ENCODE results near the gene RAB27A. TPM values are rescaled to one million over a fixed set of nuclear protein-coding genes. Genes with fewer than 3 reads are reported as not detected.
A peak's percentile ranks its signal among the peaks of the same experiment; 100 is the strongest.
"Not testable (repeated sequence)": the region's sequence is repeated elsewhere in the genome, so short reads cannot be mapped to it uniquely, and the experiment has no call there.

The RAB27A gene
- total and polyA plus RNA-seq, 9 donors, result 5.1 to 11.8 (median 7.1) TPM

DNA sequence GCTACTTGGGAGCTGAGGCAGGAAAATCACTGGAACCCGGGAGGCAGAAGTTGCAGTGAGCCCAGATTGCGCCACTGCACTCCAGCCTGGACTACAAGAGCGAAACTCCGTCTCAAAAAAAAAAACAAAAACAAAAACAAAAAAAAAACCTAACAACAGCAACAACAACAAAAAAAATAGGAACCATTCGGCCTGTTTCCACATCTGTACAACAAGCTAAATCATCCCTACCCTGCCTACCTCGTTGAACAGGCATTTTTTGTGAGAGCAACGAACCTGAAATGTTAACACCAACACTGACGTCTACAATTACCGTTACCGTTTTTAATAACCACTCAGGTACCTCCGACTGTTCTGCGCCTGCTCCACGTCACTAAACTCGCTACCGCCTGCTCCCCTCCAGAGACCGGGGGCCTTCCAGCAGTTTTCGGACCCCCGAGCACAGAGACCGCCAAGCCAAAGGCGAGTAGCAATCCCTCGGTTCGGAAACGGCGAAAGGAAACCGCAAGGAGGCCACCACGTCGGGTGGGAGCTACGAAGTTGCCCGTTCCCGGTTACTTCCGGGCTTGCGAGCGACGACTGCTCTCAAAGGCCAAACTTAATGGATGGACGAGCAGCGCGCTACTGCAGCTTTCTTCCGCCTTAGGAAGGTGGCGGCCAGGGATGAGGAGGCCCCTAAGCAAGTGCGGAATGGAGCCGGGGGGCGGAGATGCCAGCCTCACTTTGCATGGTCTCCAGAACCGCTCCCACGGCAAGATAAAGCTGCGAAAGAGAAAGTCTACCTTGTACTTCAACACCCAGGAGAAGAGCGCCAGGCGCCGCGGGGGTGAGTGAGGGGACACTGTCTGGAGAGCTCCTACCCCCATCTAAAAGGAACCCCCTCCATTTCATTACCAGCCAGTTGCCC is 29.2 kb upstream of the RAB27A start, which contains the start of the genes PIGB and PIGBOS1:
Gene PIGB (plus strand): TSS at position 635 of the 907 bp plus-strand sequence. CDS start 29 bp downstream, at position 664.
Gene PIGBOS1 (minus strand): TSS at position 536 of the 907 bp plus-strand sequence. CDS start 1,331 bp downstream, outside the sequence.
- H3K9me3 ChIP-seq (replicated peaks; ENCODE audit: control insufficient read depth, low read depth, low read length), result no peaks in the 10 kb centered on the region
- 3% methylated on average over 38 of the region's 49 CpGs for WGBS (ENCODE audit: insufficient coverage)
- H3K4me1 ChIP-seq (ENCODE audit: control insufficient read depth, insufficient read depth, low read length), result peaks cover 8% of the 10 kb centered on the region
- peak within 1 kb of the TSS; percentile 71 for H3K4me3 ChIP-seq (ENCODE audit: low read length)
- DNase-seq, result peak; percentile 96
- no peaks in the 10 kb centered on the region for H3K36me3 ChIP-seq (ENCODE audit: control insufficient read depth, insufficient read depth, low read length)
- H3K27me3 ChIP-seq (ENCODE audit: control insufficient read depth, insufficient read depth, low read length), result no peaks in the 10 kb centered on the region
- H3K27ac ChIP-seq (ENCODE audit: low read length), result peak within 1 kb of the TSS; percentile 89

GRCh38 chr15:55302801-55303200 is 13.2 kb upstream of the RAB27A start:
- H3K36me3 ChIP-seq (ENCODE audit: control insufficient read depth, insufficient read depth, low read length), result peaks cover 13% of the 10 kb centered on the region
- H3K9me3 ChIP-seq (replicated peaks; ENCODE audit: control insufficient read depth, low read depth, low read length); DNase-seq; H3K27ac ChIP-seq (ENCODE audit: low read length); H3K4me3 ChIP-seq (ENCODE audit: low read length); H3K4me1 ChIP-seq (ENCODE audit: control insufficient read depth, insufficient read depth, low read length); H3K27me3 ChIP-seq (ENCODE audit: control insufficient read depth, insufficient read depth, low read length): not testable (repeated sequence)
- no CpG with 5 or more reads among the region's 32 CpGs for WGBS (ENCODE audit: insufficient coverage)

- H3K27ac ChIP-seq (ENCODE audit: low read length), result no peak overlapping the region
- H3K4me1 ChIP-seq (ENCODE audit: control insufficient read depth, insufficient read depth, low read length), result no peaks in the 10 kb centered on the region
- H3K36me3 ChIP-seq (ENCODE audit: control insufficient read depth, insufficient read depth, low read length), result no peaks in the 10 kb centered on the region
- H3K4me3 ChIP-seq (ENCODE audit: low read length), result no peak overlapping the region
- DNase-seq, result no peak
- H3K9me3 ChIP-seq (replicated peaks; ENCODE audit: control insufficient read depth, low read depth, low read length), result no peaks in the 10 kb centered on the region
- H3K27me3 ChIP-seq (ENCODE audit: control insufficient read depth, insufficient read depth, low read length), result no peaks in the 10 kb centered on the region
Observed at GRCh38 chr15:55297315-55297714, 7.7 kb upstream of the RAB27A start.

GRCh38 chr15:55290528-55291057 is 980 bp upstream of the RAB27A start:
- peak; percentile 86 for DNase-seq
- no peaks in the 10 kb centered on the region for H3K9me3 ChIP-seq (replicated peaks; ENCODE audit: control insufficient read depth, low read depth, low read length)
- no peaks in the 10 kb centered on the region for H3K27me3 ChIP-seq (ENCODE audit: control insufficient read depth, insufficient read depth, low read length)
- H3K36me3 ChIP-seq (ENCODE audit: control insufficient read depth, insufficient read depth, low read length), result no peaks in the 10 kb centered on the region
- H3K4me1 ChIP-seq (ENCODE audit: control insufficient read depth, insufficient read depth, low read length), result peaks cover 10% of the 10 kb centered on the region
- peak overlapping the region; percentile 82 for H3K4me3 ChIP-seq (ENCODE audit: low read length)
- WGBS (ENCODE audit: insufficient coverage), result 19% methylated on average over 17 of the region's 17 CpGs
- H3K27ac ChIP-seq (ENCODE audit: low read length), result peak overlapping the region; percentile 88

- Histone ChIP-seq H3K27ac (ENCODE audit: low read length) (peak overlapping the region; percentile 78), H3K4me3 (ENCODE audit: low read length) (peak overlapping the region; percentile 82), H3K27me3 (ENCODE audit: control insufficient read depth, insufficient read depth, low read length) (no peaks in the 10 kb centered on the region), H3K4me1 (ENCODE audit: control insufficient read depth, insufficient read depth, low read length) (peaks cover 10% of the 10 kb centered on the region), H3K36me3 (ENCODE audit: control insufficient read depth, insufficient read depth, low read length) (no peaks in the 10 kb centered on the region), H3K9me3 (replicated peaks; ENCODE audit: control insufficient read depth, low read depth, low read length) (no peaks in the 10 kb centered on the region)
- WGBS (ENCODE audit: insufficient coverage), result 2% methylated on average over 33 of the region's 37 CpGs
- peak; percentile 40 for DNase-seq
Observed at GRCh38 chr15:55289011-55289745, 435 bp downstream of the RAB27A start.

- Histone ChIP-seq H3K4me3 (ENCODE audit: low read length) (no peak overlapping the region), H3K4me1 (ENCODE audit: control insufficient read depth, insufficient read depth, low read length) (peaks cover 10% of the 10 kb centered on the region), H3K27ac (ENCODE audit: low read length) (no peak overlapping the region), H3K27me3 (ENCODE audit: control insufficient read depth, insufficient read depth, low read length) (no peaks in the 10 kb centered on the region), H3K36me3 (ENCODE audit: control insufficient read depth, insufficient read depth, low read length) (no peaks in the 10 kb centered on the region), H3K9me3 (replicated peaks; ENCODE audit: control insufficient read depth, low read depth, low read length) (no peaks in the 10 kb centered on the region)
- no peak for DNase-seq
- WGBS (ENCODE audit: insufficient coverage), result 95% methylated on average over 3 of the region's 8 CpGs
Observed at GRCh38 chr15:55288006-55288717, 1.5 kb downstream of the RAB27A start.

- DNase-seq; H3K4me3 ChIP-seq (ENCODE audit: low read length); H3K27ac ChIP-seq (ENCODE audit: low read length); H3K27me3 ChIP-seq (ENCODE audit: control insufficient read depth, insufficient read depth, low read length); H3K9me3 ChIP-seq (replicated peaks; ENCODE audit: control insufficient read depth, low read depth, low read length); H3K36me3 ChIP-seq (ENCODE audit: control insufficient read depth, insufficient read depth, low read length): not testable (repeated sequence)
- peaks cover 10% of the 10 kb centered on the region for H3K4me1 ChIP-seq (ENCODE audit: control insufficient read depth, insufficient read depth, low read length)
- WGBS (ENCODE audit: insufficient coverage), result 95% methylated on average over 7 of the region's 10 CpGs
Observed at GRCh38 chr15:55286442-55287189, 3.0 kb downstream of the RAB27A start.

- 57% methylated on average over 1 of the region's 1 CpG for WGBS (ENCODE audit: insufficient coverage)
- no peaks in the 10 kb centered on the region for H3K9me3 ChIP-seq (replicated peaks; ENCODE audit: control insufficient read depth, low read depth, low read length)
- H3K27ac ChIP-seq (ENCODE audit: low read length), result no peak overlapping the region
- H3K27me3 ChIP-seq (ENCODE audit: control insufficient read depth, insufficient read depth, low read length), result no peaks in the 10 kb centered on the region
- H3K4me1 ChIP-seq (ENCODE audit: control insufficient read depth, insufficient read depth, low read length), result peaks cover 7% of the 10 kb centered on the region
- no peak overlapping the region for H3K4me3 ChIP-seq (ENCODE audit: low read length)
- H3K36me3 ChIP-seq (ENCODE audit: control insufficient read depth, insufficient read depth, low read length), result no peaks in the 10 kb centered on the region
- DNase-seq, result no peak
Observed at GRCh38 chr15:55284426-55284825, 5.2 kb downstream of the RAB27A start.

- no peak for DNase-seq
- WGBS (ENCODE audit: insufficient coverage), result no CpG with 5 or more reads among the region's 6 CpGs
- H3K27ac ChIP-seq (ENCODE audit: low read length), result no peak overlapping the region
Observed at GRCh38 chr15:55283379-55284147, 6.0 kb downstream of the RAB27A start.

More at GRCh38 chr15:55283379-55284147, 6.0 kb downstream of the RAB27A start:
- Histone ChIP-seq H3K4me3 (ENCODE audit: low read length) (no peak overlapping the region), H3K36me3 (ENCODE audit: control insufficient read depth, insufficient read depth, low read length) (no peaks in the 10 kb centered on the region), H3K9me3 (replicated peaks; ENCODE audit: control insufficient read depth, low read depth, low read length) (no peaks in the 10 kb centered on the region), H3K27me3 (ENCODE audit: control insufficient read depth, insufficient read depth, low read length) (no peaks in the 10 kb centered on the region), H3K4me1 (ENCODE audit: control insufficient read depth, insufficient read depth, low read length) (no peaks in the 10 kb centered on the region)

Data from muscle of leg (tissue), 11 donors.